NCI-H2227 (cell line): ENCODE measurements around the gene S100A7.
"Not testable (repeated sequence)": the region's sequence is repeated elsewhere in the genome, so short reads cannot be mapped to it uniquely, and the experiment has no call there.

Experiments used
- DNase-seq: peaks from one replicate; lab custom pipeline; 2025; ENCODE audit not compliant: unreplicated experiment; lab: John Stamatoyannopoulos, UW

S100A7 gene

GRCh38 chr1:153431928-153432327, 28.5 kb downstream of the S100A7 start:
- DNase-seq = no peak

- DNase-seq = no peak
Observed at GRCh38 chr1:153431427-153431826, 29.0 kb downstream of the S100A7 start.

GRCh38 chr1:153431002-153431401, 29.4 kb downstream of the S100A7 start:
- DNase-seq = no peak

- no peak for DNase-seq
Observed at GRCh38 chr1:153430561-153430960, 29.9 kb downstream of the S100A7 start.

- no peak for DNase-seq
Observed at GRCh38 chr1:153430166-153430553, 30.3 kb downstream of the S100A7 start.

GRCh38 chr1:153429266-153430165, 30.9 kb downstream of the S100A7 start:
- DNase-seq = no peak

- no peak for DNase-seq
Observed at GRCh38 chr1:153428791-153429190, 31.7 kb downstream of the S100A7 start.

- no peak for DNase-seq
Observed at GRCh38 chr1:153428073-153428638, 32.3 kb downstream of the S100A7 start.

GRCh38 chr1:153426809-153427208, 33.6 kb downstream of the S100A7 start:
- no peak for DNase-seq

GRCh38 chr1:153422450-153423068, 37.9 kb downstream of the S100A7 start:
- DNase-seq = no peak

- DNase-seq = no peak
Observed at GRCh38 chr1:153420306-153420705, 40.1 kb downstream of the S100A7 start.

- not testable (repeated sequence) for DNase-seq
Observed at GRCh38 chr1:153419436-153419793, 41.0 kb downstream of the S100A7 start.

- DNase-seq = not testable (repeated sequence)
Observed at GRCh38 chr1:153418758-153419435, 41.6 kb downstream of the S100A7 start.

- DNase-seq = no peak
Observed at GRCh38 chr1:153417136-153417888, 43.1 kb downstream of the S100A7 start.

- DNase-seq = no peak
Observed at GRCh38 chr1:153415850-153416570, 44.4 kb downstream of the S100A7 start, which contains the start of gene S100A7A. TSS of gene S100A7A (plus strand) at chr1:153416520. CDS start at chr1:153418083, 1,563 bp downstream.

- not testable (repeated sequence) for DNase-seq
Observed at GRCh38 chr1:153413961-153414360, 46.5 kb downstream of the S100A7 start.
